ENCODE results near the gene ARID3B.
A peak's percentile ranks its signal among the peaks of the same experiment; 100 is the strongest.
"Not testable (repeated sequence)": the region's sequence is repeated elsewhere in the genome, so short reads cannot be mapped to it uniquely, and the experiment has no call there.

ARID3B gene, protein sequence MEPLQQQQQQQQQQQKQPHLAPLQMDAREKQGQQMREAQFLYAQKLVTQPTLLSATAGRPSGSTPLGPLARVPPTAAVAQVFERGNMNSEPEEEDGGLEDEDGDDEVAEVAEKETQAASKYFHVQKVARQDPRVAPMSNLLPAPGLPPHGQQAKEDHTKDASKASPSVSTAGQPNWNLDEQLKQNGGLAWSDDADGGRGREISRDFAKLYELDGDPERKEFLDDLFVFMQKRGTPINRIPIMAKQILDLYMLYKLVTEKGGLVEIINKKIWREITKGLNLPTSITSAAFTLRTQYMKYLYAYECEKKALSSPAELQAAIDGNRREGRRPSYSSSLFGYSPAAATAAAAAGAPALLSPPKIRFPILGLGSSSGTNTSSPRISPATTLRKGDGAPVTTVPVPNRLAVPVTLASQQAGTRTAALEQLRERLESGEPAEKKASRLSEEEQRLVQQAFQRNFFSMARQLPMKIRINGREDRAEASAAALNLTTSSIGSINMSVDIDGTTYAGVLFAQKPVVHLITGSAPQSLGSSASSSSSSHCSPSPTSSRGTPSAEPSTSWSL

DNA sequence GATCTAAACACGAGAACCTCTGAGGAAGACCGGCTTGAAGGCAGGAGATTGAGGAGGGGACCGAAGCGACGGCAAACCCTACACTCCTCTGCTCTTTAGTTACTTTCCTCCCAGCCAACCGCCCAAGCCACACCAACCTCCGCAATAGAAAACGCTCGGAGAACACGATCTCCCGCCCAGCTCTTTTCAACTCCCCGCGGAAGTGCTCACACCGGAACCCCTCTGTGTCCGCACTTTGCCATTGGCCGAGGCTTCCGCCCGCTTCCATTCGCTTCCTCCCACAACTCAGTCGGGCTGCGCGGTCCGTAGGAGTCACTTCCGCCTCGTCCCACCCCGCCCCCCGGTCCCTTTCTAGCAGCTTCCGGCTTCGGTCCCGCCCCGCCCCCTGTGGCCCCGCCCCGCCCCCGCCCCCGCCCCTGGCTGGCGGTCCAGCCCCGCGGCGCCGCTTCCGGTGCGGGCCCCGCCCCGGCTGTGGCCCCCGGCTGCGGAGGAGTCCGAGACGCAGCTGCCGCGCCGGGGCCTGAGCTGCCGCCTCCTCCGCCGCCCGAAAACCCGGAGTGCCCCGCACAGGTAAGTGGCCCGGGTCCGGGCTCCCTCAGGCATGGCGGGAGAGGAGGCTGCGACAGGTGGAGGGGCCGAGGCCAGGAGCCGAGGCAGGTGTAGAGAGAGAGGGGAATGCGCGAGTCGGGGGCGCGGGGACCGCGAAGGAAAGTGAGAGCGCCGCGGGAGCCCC is at the start of gene ARID3B:
TSS of gene ARID3B (plus strand) at position 460 of the 733 bp plus-strand sequence. CDS start 2,717 bp downstream, outside the sequence.
- peak; percentile 93 for DNase-seq (ENCODE audit: low read depth)

DNA sequence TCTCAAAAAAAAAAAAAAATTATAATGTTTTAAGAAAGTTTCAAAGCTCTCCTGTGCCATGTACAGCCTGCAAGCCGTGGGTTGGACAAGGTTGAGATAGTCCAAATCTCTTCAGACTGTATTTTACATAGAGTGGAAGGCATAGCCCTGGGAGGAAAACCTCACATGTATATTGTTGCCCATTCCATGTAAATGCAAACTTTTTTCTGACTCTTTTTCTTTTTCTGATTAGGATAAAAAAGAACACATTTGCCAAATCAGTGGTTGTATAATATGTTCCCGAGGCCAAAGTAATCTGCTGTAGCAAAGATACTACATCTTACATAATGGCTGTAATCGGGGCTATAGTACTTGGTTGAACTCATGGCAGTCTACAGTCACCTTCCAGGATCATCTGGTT is 44.4 kb upstream of the ARID3B start:
- DNase-seq (ENCODE audit: low read depth), result no peak

DNA sequence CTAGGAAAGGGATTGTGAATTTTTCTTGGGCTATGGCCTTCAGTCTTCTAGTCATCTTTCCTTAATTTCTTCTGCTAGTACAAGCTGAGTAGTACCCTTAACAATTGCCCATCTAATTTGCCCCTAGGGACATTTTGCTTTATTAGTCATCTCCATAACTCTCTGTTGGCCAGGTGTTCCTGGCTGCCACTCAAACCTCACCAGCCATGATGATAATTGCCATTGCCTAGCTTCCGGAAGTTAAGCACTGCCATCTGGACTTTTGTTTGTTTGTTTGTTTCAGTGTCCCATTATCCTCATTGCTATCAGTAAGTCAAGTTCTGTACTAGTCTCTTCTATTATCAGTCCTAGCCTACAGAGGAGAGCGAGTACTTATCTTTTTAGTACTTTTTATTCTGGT is 43.4 kb upstream of the ARID3B start:
- DNase-seq (ENCODE audit: low read depth), result no peak

DNA sequence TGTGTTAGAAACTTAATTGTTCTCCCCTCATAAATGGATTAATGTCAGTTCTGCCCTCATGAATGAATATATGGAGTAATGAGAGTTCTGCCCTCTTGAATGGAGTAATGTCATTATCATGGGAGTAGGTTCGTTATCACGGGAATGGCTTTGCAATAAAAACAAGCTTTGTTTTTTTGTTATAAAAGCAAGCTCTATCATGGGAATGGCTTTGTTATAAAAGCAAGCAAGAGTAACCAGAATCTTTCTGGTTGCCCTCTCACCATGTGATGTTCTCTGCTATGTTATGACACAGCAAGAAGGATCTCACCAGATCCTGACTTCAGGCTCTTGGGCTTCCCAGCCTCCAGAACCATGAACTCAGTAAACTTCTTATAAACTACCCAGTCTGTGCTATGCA is 41.7 kb upstream of the ARID3B start:
- no peak for DNase-seq (ENCODE audit: low read depth)

DNA sequence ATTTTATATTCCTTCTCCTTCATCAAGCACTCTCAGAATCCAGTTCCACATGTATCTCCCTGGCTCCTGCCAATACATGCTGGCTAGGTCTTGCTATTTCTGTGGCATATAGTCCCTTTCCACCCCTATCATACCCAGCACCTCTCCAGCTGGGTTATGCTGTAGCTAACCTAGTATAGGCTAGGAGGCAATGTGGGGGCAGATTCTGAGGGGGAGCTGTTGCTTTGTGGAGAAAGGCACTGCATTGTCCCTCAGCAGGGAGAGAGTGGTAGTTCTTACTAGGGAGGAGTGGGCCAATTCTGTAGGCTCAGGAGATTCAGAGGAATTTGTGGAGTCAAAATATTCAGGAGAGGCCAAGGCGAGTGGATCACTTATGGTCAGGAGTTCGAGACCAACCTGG is 40.6 kb upstream of the ARID3B start:
- no peak for DNase-seq (ENCODE audit: low read depth)

DNA sequence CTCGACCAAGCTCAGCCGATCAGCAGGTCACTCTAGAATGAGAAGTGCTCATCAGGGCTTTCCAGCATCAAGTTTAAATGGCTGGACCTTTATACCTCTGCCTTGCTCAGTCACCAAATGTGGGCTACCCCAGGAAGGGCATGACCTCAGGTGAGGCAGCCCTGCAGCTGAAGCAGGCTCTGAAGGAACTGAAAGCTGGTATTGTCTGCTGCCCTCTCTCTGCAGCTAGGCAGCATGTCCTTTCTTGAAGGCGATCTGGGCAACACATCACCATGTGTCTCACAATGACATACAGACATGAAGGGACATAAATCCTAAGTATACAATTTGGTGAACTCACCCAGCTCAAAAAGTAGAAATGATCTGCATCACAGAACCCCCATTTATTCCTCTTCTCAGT is 38.7 kb upstream of the ARID3B start:
- DNase-seq (ENCODE audit: low read depth), result no peak

DNA sequence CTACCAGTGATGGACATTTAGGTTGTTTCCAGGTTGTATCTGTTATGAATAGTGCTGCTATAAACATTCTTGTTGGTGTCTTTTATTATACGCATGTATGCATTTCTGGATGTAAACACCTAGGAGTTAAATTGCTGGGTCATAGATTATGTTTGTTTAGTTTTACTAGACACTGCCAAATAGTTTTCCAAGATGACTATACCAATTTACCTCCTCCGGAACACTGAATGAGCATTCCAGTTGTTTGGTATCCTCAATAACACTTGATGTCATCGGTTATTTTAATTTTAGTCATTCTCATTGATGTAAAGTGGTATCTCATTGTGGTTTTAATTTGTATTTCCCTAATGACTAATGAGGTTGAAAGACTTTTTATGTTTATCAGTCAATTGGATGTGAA is 36.6 kb upstream of the ARID3B start:
- no peak for DNase-seq (ENCODE audit: low read depth)

DNA sequence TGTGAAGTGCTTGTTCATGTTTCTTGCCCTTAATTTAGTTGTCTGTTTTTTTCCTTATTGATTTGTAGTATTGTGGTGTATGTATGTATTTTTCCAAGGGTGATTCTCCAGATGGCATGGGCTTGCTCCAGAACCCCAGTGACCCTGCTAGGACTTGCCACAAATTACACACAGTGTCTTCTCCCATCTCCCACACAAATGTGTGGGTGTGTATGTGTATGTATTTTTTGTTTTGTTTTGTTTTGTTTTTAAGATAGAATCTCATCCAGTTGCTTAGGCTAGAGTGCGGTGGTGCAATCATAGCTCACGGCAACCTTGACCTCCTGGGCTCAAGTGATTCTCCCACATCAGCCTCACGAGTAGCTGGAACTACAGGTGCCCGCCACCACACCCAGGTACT is 36.2 kb upstream of the ARID3B start:
- DNase-seq (ENCODE audit: low read depth), result no peak

DNA sequence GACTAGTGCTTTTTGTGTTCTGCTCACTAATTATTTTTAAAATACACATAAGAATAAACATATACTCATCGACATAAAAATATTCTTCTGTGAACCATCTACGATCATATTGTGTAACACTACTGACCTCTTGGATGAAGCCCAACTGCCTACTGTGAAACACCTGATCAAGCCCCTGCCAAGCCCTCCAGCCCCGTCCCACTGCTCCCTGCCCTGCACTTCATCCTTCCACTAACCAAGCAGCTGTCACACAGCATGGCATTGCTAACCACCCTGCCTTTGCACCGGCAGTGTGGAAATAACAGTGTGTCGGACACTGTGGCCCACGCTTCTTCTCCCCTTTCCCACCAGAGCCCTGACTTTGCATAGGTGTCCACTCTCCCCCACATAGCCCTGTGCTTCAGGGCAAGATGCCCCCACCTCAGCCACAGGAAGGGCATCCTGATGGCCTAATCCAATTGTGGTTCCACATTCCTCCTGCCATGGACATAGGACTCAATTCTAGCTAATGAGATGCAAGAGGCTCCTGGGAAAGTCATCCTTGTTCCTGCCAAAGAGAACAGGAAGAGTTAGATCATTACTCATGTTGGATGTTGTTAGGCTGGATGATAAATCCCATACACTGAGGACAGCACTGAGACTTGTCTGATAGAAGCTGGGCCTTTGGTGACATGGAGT is 35.0 kb upstream of the ARID3B start:
- no peak for DNase-seq (ENCODE audit: low read depth)

DNA sequence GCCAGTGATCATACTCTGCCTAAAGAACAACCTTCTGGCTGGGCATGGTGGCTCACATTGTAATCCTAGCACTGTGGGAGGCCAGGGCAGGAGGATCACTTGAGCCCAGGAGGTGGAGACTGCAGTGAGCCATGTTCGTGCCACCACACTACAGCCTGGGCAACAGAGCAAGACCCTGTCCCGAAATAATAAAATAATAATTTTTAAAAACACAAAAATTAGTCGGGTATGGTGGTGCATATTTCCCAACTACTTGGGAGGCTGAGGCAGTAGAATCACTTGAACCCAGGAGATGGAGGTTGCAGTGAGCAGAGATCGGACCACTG is 34.5 kb upstream of the ARID3B start:
- DNase-seq (ENCODE audit: low read depth), result no peak

DNA sequence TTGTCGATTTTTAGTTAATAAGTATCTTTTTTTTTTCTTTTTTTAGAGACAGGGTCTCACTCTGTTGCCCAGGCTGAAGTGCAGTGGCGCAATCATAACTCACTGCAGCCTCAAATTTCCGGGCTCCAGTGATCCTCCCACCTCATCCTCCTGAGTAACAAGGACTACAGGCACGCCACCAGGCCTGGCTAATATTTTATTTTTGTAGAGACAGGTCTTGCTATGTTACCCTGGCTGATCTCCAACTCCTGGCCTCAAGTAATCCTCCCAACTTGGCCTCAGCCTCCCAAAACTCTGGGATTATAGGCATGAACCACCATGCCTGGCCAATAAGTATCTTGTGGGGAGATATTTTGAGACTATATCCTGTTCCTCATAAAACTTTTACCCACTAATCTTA is 29.4 kb upstream of the ARID3B start:
- DNase-seq (ENCODE audit: low read depth), result no peak

DNA sequence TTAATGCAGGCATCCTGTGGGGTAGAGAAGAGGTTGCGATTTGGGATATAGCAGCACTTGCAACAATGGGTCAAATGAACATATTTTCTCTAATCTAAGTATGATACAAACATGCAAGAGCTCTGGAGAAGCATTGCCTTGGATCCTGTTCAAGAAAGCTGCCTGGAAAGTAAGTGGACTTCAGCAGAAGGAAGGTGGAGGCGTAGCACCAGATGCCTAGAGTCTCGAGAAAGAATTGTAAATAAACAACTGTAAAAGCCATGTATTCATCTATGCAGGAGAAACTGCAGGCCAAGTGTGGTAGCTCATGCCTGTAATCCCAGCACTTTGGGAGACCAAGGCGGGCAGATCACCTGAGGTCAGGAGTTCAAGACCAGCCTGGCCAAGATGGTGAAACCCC is 27.0 kb upstream of the ARID3B start:
- DNase-seq (ENCODE audit: low read depth), result not testable (repeated sequence)

DNA sequence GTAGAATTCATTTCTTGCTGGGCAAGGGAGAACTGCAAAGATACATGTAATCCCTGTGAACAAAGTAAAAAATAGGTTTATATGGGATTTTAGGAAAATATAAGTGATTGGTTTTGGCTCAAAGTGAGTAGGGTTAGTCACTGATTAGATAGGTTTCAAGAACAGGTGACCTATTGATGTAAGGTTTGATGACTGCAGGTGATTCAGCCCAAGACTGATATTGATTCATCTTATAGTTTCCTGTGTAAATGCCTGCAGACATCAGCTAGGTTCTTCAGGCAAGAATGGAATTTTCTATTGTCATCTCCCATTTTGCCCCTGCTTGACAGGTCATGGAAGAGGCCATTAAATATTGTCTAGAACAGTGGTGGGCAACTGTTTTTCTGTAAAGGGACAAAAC is 23.9 kb upstream of the ARID3B start:
- DNase-seq (ENCODE audit: low read depth), result no peak

DNA sequence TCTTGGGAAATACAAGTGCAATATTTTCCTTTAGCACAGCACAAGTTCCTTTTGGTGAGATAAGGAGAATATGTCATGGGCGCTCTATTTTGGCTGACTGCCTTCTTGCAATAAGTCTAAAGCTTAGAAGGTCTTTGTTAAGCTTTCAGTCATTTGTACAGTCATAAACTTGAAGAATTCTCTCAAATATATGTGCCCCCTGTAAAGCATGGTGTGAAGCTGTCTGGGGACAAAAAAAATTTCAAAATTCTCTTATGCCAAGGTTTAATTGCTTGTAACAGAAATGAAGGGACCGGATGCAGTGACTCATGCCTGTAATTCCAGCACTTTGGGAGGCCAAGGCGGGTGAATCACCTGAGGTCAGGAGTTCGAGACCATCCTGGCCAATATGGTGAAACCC is 21.7 kb upstream of the ARID3B start:
- DNase-seq (ENCODE audit: low read depth), result no peak

DNA sequence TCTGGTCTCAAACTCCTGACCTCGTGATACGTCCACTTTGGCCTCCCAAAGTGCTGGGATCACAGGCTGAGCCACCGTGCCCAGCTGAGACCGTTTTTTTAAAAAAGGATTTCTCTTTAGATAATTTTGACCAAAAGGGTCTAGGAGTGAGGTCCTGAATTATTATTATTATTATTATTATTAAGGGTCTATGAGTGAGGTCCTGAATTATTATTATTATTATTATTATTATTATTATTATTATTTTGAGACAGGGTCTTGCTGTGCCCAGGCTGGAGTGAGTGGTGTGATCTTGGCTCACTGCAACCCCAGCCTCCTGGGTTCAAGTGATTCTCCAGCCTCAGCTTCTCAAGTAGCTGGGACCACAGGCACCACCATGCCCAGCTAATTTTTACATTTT is 20.6 kb upstream of the ARID3B start:
- DNase-seq (ENCODE audit: low read depth), result no peak

DNA sequence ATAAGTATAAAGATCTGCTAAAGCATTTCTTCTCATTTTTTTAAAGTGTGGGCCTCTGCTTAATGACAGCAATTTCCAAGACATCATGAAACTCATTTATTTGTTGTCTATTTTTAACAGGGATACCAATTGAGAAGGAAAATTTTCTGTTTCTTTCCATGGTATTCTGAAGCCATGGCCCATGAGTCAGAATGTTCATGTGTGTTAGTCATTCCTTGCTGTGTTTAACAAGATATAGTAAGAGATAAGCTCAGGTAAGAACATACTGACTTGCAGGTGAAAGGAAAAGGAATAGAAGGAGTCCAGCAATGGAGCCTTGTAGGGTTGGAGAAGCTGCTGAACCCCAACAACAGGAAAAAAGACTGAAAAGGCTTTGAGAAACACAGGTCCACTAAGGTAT is 17.0 kb upstream of the ARID3B start:
- DNase-seq (ENCODE audit: low read depth), result no peak

DNA sequence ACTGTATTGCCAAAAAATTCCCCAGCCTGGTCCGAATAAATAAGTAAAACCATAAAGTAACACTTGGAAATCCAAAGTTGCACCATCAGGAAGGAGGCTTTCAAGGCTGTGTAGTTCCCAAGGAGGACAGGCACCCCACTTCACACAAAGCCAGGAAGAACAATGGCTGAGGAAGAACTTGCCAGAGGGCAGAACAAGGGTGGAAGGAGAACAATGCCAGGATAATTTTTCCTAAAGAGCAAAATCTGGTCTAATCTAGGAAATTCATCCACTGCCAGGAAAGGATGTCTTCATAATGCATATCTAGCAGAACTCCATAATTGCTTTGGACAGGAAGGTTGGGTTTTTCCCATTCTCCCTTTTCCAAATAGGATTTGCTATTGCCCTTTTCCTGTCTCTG is 15.7 kb upstream of the ARID3B start:
- DNase-seq (ENCODE audit: low read depth), result no peak

DNA sequence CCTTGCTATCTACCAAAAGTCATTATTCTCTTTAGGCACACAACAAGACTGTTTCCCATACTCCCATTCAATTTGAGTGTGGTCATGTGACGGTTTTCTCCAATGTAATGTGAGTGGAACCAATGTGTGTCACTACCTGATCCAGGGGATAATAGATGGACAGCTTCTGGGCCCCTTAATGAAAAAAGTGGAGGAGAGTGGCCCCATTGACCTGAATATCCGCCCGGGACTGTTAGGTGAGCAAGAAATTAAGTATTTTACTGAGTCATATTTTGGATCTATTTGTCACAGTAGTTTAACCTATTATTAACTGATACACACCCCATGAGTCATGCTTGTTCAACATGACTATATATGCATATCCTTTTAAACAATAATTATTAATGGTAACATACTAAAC is 15.1 kb upstream of the ARID3B start:
- no peak for DNase-seq (ENCODE audit: low read depth)

DNA sequence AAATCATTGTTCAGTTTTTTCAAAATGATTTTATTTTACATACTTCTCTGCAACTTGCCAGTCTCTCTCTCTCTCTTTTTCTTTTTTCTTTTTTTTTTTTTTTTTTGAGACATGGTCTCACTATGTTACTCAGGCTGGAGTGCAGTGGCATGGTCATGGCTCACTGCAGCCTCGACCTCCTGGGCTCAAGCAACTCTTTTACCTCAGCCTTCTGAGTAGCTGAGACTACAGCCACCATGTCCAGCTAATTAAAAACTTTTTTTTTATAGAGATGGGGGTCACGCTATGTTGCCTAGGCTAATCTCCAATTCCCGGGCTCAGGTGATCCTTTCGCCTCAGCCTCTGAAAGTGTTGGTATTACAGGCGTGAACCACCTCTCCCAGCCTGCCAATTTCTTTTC is 12.1 kb upstream of the ARID3B start:
- DNase-seq (ENCODE audit: low read depth), result no peak

DNA sequence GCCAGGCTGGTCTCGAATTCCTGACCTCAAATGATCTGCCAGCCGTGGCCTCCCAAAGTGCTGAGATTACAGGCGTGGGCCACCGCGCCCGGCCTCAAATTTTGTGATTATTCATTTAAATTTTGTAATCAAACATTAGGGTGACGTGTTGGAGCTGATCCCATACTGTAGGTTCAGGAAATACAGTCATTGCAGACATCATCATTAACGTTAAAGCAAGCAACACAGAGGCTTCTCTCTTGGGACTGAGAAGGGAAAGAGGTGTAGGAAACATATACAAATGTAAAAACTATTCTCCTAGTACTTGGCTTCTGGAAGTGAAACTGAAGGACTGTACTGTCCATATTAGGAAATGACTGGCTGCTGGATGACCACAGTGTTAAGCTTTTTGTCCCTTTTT is 11.1 kb upstream of the ARID3B start:
- no peak for DNase-seq (ENCODE audit: low read depth)

DNA sequence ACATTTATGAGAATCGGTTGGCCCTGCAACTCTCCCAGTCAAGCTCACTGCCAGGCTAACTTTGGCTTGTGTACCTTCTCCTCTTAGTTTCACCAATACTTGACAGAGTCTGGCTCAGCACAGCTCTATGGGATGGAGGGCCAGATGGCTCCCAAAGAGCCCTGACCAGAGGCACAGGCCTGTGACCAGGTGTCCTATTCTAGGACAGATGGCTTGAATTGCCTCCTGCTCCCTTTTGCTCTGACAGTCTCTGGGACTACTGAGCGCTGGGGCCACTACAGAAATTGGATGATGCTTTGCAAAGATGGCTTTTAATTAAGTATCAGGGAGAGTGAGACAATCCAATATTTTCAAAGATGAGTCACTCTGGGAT is 10.3 kb upstream of the ARID3B start:
- DNase-seq (ENCODE audit: low read depth), result no peak

DNA sequence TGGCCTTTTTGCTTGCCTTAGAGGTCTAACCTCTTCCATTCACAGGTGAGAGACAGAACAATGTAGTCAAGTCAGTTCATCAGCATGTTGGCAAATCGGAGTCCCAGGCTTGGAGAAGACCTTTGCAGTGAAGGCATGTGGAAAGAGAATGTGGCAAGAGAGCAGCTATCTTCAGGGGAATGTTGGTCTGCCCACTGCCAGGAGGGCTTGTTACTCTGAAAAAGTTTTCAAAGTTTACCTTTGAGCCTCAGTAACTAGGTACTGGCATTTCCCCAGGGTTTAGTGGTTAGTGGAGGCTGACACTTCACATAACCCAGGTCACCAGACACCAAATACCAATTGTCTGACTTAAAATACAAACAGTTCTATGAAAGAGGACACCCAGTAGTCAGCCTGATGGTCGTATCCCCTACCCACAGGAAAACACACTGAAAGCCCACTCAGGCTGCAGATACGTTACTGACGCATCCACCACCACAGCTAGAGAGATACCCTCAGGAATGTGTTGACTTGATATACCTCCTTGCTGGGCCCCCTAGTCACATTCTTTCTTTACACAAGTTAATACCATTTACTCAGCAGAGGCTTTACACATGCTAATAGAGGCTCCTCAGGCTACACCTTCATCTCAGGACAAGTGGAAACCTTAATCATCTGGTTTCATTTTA is 9.7 kb upstream of the ARID3B start:
- no peak for DNase-seq (ENCODE audit: low read depth)
